Skeletal muscle tissue (tissue), 4 donors: Measurements from ENCODE around the gene MALL. TPM values are rescaled to one million over a fixed set of nuclear protein-coding genes. Genes with fewer than 3 reads are reported as not detected.
"Not testable (repeated sequence)": the region's sequence is repeated elsewhere in the genome, so short reads cannot be mapped to it uniquely, and the experiment has no call there.

Experiments
- H3K27ac ChIP-seq: one replicate; pipeline ENCODE4 v1.7.0; 2013; ENCODE audit warnings: mild to moderate bottlenecking, low read depth, low read length, inconsistent platforms
- H3K27me3 ChIP-seq, 3 donors: one replicate each; pipeline ENCODE4 v1.7.0; 2013; ENCODE audit warnings: low read length in 3 of 3; ENCODE audit not compliant: control insufficient read depth in 3 of 3, insufficient read depth in 3 of 3
- H3K36me3 ChIP-seq, 3 donors: one replicate each; pipeline ENCODE4 v1.7.0; 2013; ENCODE audit warnings: low read length in 3 of 3; ENCODE audit not compliant: control insufficient read depth in 3 of 3, insufficient read depth in 3 of 3
- H3K4me1 ChIP-seq, 3 donors: one replicate each; pipeline ENCODE4 v1.7.0; 2013; ENCODE audit warnings: low read length in 3 of 3, mild to moderate bottlenecking in 3 of 3; ENCODE audit not compliant: control insufficient read depth in 3 of 3, insufficient read depth in 3 of 3
- H3K4me3 ChIP-seq, 3 donors: one replicate each; pipeline ENCODE4 v1.7.0; 2013; ENCODE audit warnings: low read length in 3 of 3
- H3K9ac ChIP-seq, 3 donors: one replicate each; pipeline ENCODE4 v1.7.0; 2013; ENCODE audit warnings: low read length in 3 of 3, mild to moderate bottlenecking in 3 of 3, moderate library complexity in 2 of 3, low read depth in 1 of 3
- H3K9me3 ChIP-seq, 3 donors: one replicate each; pipeline ENCODE4 v1.7.0; 2013; ENCODE audit warnings: low read length in 3 of 3; ENCODE audit not compliant: control insufficient read depth in 3 of 3
- total RNA-seq: library from RNA; depleted of rRNA; stranded (reverse); fragments of >200 nt; gene quantifications from one replicate; pipeline ENCODE4 v1.2.3, GENCODE V29; 2014
- donor health status: Osteomylitis.

Gene MALL
- total RNA-seq, 1 donor from 2014 or later: 8.9 TPM

DNA sequence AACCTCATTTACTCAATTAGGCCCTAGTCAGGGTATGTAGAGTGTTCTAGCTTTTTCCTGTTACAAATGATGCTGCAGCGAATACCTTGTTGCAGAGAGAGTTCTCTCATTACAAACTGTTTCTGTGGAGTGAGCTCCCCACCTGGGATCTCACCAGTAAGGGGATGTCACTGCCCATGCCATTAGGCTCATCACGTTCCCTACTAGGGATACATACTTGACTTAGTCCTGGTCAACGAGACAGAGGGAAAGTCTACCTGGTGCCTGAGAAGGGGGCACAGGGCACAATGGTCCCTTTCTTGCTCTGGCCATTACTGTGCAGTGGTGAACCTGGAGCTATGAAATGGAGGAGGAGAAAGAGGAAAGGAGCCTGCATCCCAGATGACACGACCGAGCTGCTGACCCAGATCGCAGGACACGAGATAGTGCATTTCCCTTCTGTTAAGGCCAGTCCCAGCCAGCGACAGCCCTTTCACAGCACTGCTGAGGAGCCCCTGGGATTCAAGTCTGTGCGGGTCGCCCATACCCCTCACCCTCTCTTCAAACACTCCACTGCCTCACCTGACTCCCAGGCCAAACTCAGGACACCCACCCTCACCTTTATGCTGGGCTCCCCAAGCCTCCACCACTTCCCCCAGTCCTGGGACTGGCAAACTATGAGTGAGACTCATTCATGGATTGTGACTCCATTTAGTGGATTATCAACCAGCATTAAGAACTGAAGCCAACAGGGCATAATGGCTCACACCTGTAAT is 16.0 kb downstream of the MALL start:
- Histone ChIP-seq H3K27me3 (peaks cover 0 to 6% (median 0%) of the 10 kb centered on the region in 3 donors), H3K4me1 (peaks cover 17 to 23% (median 23%) of the 10 kb centered on the region in 3 donors), H3K36me3 (no peaks in the 10 kb centered on the region), H3K27ac (peak overlapping the region; percentile 44), H3K9me3 (no peaks in the 10 kb centered on the region), H3K9ac (no peak overlapping the region), H3K4me3 (no peak overlapping the region)

DNA sequence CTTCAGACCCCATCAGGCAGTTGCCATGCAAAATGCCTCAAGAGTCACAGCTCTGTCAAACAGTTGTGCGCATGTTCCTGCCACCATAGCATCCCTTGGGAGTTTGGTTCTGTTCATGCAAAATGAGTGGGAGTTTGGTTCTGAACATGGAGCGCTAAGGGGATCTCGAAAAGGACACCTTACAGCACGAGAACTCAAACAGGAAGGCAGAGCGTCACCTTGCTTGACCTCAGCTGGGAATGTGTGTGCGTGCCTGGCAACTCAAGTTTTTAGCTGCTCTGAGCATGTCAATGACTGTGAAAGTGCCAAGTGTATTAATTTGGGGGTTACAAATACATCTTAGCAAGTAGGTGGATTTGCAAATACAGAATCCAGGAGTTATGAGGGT is 16.6 kb downstream of the MALL start:
- no peak overlapping the region for H3K27ac ChIP-seq
- no peak overlapping the region for H3K4me3 ChIP-seq
- no peak overlapping the region for H3K9ac ChIP-seq
- H3K4me1 ChIP-seq: peaks cover 17 to 23% (median 23%) of the 10 kb centered on the region in 3 donors
- no peaks in the 10 kb centered on the region for H3K9me3 ChIP-seq
- H3K27me3 ChIP-seq: peaks cover 0 to 6% (median 0%) of the 10 kb centered on the region in 3 donors
- no peaks in the 10 kb centered on the region for H3K36me3 ChIP-seq

DNA sequence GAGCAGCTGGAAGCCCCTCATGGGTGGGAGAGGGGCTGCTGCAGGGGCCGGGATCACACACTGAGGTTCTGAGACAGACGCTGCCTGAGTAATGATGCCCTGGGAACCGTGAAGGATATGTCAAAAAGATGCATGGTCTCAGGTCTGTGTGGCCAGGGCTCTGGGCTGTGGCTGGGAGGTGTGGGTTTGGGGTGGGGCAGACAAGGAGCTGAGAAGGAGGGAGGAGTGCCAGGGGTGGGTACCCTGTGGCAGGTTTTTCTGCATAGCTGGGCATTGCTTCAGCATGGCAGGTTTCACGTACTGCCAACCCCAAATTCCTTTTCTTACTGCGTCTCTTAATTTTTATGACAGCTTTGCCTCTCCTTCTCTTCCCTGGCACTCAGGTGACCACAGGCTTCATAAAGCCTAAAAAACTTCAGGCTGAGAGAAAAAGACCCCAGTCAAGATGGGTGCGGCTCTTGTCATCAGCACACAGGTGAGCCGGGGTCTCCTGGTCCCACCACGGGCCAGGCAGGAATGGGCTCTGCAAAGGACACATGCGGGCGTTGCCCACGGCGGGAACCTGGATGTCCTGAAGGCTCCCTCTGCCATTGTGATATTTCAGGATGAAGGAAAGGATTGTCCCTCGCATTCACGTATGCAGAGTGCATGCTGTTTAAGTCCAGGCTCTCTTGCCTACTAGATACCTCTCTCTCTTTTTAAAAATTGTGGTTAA is 18.0 kb downstream of the MALL start:
- Histone ChIP-seq H3K9me3 (no peaks in the 10 kb centered on the region), H3K36me3 (no peaks in the 10 kb centered on the region), H3K27me3 (peaks cover 0 to 6% (median 0%) of the 10 kb centered on the region in 3 donors), H3K4me1 (peaks cover 17 to 23% (median 23%) of the 10 kb centered on the region in 3 donors), H3K4me3 (no peak overlapping the region), H3K27ac (no peak overlapping the region), H3K9ac (no peak overlapping the region)

DNA sequence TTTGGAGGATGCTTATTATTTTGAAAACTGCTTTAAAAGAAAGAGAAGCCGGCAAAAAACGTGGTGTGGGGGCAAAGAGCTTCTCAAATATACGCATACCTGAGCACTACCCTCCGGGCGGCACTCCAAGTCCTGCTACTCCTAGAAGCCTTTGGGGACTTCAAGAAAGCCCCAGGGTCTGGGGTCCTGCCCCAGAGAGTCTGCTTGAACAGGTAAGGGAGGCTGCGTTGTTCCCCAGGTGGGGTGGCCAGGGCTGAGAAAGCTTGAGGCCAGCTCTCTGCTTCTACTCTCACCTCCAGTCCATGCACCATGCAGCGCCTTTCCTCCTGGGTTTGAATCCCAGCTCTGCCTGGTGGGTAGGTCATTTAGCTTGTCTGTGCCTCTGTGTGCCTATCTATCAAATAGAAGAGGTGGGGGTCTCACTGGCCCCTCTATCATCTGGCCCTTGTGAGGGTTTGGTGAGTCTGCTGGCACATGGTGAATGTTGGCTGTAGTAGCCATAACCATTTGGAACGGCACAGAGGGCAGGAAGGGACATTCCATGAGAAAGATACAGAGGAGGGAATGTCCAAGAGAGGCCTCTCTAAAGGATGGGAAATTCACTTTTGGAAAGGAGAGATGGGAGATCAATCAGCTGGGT is 19.5 kb downstream of the MALL start:
- peaks cover 4 to 11% (median 10%) of the 10 kb centered on the region in 3 donors for H3K4me1 ChIP-seq
- H3K36me3 ChIP-seq: no peaks in the 10 kb centered on the region
- no peak overlapping the region for H3K4me3 ChIP-seq
- H3K9me3 ChIP-seq: no peaks in the 10 kb centered on the region
- H3K9ac ChIP-seq: no peak overlapping the region
- H3K27ac ChIP-seq: no peak overlapping the region
- H3K27me3 ChIP-seq: no peaks in the 10 kb centered on the region

DNA sequence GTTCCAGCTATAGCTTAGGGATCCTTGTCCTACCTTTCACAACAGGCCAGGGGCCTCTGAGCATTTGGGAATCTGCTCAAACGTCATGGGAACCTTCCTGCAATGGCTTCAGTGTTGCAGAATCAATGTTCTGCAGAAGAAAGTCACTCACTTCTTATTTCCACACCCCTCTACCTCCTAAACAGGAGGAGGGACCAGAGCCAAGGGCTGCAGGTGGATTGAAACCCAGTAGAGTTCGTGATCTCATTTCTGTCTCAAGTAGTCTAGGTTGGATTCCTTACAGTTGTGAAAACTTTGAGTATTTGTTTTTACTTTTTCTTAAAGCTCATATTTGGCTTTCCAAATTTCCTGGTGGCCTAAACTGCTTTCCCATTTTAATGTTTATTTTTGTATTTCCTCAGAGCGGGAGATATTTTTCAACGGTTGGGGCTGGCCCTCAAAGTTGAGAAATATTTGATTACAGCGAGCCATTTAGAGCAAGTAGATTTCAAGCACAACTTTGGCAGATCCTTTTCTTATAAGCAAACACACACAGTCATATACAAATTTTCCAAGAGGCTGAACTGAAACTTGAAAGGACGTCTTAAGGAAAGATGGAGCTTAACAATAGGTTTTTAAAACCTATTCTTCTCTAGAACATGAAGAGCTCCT is 20.6 kb downstream of the MALL start:
- H3K9me3 ChIP-seq, H3K9ac ChIP-seq, H3K4me3 ChIP-seq, H3K4me1 ChIP-seq, H3K27ac ChIP-seq, H3K36me3 ChIP-seq, H3K27me3 ChIP-seq: not testable (repeated sequence)

DNA sequence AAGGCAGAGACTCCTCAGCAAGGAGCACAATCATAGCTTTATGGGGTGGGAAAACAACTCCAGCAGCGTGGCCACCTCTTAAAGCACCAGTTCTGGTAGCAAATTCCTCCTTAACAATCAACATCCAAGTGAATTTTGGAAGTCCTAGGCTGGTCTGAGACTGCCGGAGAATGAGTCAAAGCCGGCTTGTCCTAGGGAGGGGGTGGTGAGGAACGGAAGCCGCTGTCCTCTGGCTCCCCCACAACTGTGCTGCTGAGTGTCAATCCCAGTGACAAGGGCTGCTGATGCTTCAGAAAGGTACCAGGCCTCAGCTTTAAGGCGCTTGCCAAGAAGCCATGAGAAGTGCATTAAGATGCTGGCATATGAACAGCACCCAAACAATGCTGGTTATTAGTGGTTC is 21.7 kb downstream of the MALL start:
- H3K9me3 ChIP-seq, H3K27me3 ChIP-seq, H3K27ac ChIP-seq, H3K4me3 ChIP-seq, H3K36me3 ChIP-seq, H3K9ac ChIP-seq, H3K4me1 ChIP-seq: not testable (repeated sequence)

DNA sequence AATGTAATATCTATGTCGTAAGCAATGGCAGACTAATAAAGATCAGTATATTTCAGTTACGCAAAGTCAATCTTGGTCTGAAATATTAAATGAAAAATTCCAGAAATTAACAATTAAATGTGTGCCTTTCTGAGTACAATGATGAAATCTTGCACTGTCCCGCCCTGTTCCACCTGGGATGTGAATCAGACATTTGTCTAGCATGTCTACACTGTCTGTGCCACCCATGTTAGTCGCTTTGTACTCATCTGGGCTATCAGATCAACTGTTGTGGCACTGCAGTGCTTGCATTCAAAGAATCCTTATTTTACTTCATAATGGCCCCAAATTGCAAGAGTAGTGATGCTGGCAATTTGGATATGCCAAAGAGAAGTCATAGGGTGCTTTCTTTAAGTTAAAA is 25.5 kb downstream of the MALL start:
- H3K4me1 ChIP-seq, H3K27me3 ChIP-seq, H3K9me3 ChIP-seq, H3K4me3 ChIP-seq, H3K36me3 ChIP-seq, H3K27ac ChIP-seq, H3K9ac ChIP-seq: not testable (repeated sequence)

DNA sequence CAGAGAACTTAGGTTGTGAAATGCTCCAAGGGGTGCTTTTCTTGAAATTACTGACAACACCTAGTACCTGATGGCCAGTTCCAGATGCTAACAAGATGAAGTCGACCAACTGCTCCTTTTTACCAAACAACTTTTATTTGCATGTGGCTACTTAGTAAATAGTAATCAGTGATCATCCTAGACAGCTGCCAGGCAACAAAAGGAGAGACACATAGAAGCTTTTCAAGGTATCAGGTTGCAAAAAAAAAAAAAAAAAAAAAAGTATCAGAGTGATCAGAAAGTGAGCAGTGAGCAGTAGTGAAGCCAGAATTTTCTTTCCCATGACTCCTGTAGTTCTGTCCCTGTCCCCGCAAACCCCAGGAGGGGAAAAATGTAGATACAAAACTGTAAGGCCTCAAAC is 31.9 kb downstream of the MALL start:
- H3K36me3 ChIP-seq, H3K9ac ChIP-seq, H3K4me1 ChIP-seq, H3K9me3 ChIP-seq, H3K4me3 ChIP-seq, H3K27ac ChIP-seq, H3K27me3 ChIP-seq: not testable (repeated sequence)

DNA sequence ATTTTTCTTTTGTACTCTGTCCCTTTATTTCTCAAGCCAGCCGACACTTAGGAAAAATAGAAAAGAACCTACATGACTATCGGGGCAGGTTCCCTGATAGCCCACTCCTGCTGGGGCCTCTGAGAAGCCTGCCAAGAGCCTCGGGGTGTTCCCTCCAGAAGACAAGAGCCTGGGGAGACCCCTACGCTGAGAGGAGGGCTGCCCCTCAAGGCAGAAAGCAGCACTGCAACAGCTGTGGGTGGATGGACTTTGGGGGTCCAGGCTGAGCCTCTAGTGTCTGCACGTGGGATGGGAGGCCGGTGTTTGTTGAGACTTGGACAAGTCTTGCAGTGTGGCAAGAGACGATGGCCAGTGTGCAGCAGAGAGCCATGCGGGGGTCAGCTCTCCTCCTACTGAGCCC is 32.5 kb downstream of the MALL start:
- not testable (repeated sequence) for H3K4me1 ChIP-seq, H3K9ac ChIP-seq, H3K27me3 ChIP-seq, H3K27ac ChIP-seq, H3K36me3 ChIP-seq, H3K9me3 ChIP-seq, H3K4me3 ChIP-seq

DNA sequence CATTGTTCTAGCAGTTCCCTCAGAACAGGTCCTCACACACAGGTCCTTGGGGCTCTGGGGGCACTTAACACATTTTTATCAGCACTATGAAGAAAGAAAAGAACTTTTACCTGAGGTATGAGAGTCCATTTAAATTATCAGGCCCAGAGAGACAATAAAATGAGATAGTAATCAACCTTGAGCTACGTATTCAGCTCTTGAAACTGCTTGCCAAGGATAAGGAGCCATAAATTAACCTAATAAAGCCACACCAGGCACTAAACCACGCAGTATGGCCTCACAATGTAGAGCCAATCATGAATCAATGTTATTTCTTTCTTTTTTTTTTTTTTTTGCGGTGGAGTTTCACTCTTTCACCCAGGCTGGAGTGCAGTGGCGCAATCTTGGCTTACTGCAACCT is 37.5 kb downstream of the MALL start:
- H3K4me1 ChIP-seq, H3K27ac ChIP-seq, H3K27me3 ChIP-seq, H3K4me3 ChIP-seq, H3K9ac ChIP-seq, H3K9me3 ChIP-seq, H3K36me3 ChIP-seq: not testable (repeated sequence)
